ENCODE measurements around the gene HAT1.

DNA sequence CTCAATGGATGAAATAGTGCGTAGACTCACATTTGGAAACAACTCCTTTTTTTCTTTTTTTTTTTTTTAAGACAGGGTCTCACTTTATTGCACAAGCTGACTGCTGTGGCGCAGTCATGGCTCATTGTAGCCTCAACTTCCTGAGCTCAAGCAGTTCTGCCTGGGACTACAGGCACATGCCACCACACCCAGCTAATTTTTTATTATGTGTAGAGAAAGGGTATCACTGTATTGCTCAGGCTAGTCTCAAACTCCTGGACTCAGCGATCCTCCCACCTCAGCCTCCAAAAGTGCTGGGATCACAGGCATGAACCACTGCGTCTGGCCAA is 17.4 kb downstream of the HAT1 start:
- TF ChIP-seq POLR2A (IDR thresholded peaks at IDR 0.05), result no peak
- TF ChIP-seq, protein P1, sequence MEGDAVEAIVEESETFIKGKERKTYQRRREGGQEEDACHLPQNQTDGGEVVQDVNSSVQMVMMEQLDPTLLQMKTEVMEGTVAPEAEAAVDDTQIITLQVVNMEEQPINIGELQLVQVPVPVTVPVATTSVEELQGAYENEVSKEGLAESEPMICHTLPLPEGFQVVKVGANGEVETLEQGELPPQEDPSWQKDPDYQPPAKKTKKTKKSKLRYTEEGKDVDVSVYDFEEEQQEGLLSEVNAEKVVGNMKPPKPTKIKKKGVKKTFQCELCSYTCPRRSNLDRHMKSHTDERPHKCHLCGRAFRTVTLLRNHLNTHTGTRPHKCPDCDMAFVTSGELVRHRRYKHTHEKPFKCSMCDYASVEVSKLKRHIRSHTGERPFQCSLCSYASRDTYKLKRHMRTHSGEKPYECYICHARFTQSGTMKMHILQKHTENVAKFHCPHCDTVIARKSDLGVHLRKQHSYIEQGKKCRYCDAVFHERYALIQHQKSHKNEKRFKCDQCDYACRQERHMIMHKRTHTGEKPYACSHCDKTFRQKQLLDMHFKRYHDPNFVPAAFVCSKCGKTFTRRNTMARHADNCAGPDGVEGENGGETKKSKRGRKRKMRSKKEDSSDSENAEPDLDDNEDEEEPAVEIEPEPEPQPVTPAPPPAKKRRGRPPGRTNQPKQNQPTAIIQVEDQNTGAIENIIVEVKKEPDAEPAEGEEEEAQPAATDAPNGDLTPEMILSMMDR (IDR thresholded peaks at IDR 0.05), result no peak
